Immature natural killer cell (primary cell): Measurements from ENCODE around the gene PITHD1. TPM values are rescaled to one million over a fixed set of nuclear protein-coding genes. Genes with fewer than 3 reads are reported as not detected.
"Not testable (repeated sequence)": the region's sequence is repeated elsewhere in the genome, so short reads cannot be mapped to it uniquely, and the experiment has no call there.

Experiments used
- DNase-seq, 3 donors: peaks; one replicate each; pipeline ENCODE4 v3.0.0; 2022; ENCODE audit warnings: mixed read lengths in 1 of 3
- H3K27ac Mint-ChIP-seq, 6 donors: one replicate each; pipeline ENCODE4 v1.8.0; 2020; ENCODE audit warnings: mixed read lengths in 6 of 6, mild to moderate bottlenecking in 5 of 6, inconsistent platforms in 4 of 6, moderate library complexity in 3 of 6
- H3K27me3 Mint-ChIP-seq, 3 donors: one replicate each; pipeline ENCODE4 v1.8.0; 2020 to 2021; ENCODE audit warnings: low read depth in 3 of 3, mild to moderate bottlenecking in 3 of 3, mixed read lengths in 3 of 3, moderate library complexity in 3 of 3, inconsistent platforms in 1 of 3
- H3K36me3 Mint-ChIP-seq, 3 donors: one replicate each; pipeline ENCODE4 v1.8.0; 2020; ENCODE audit warnings: mixed read lengths in 3 of 3, inconsistent platforms in 2 of 3, mild to moderate bottlenecking in 2 of 3
- H3K4me1 Mint-ChIP-seq, 2 donors: one replicate each; pipeline ENCODE4 v1.8.0; 2020; ENCODE audit warnings: inconsistent platforms in 2 of 2, mild to moderate bottlenecking in 2 of 2, mixed read lengths in 2 of 2, moderate library complexity in 1 of 2
- H3K4me3 Mint-ChIP-seq, 5 donors: one replicate each; pipeline ENCODE4 v1.8.0; 2020; ENCODE audit warnings: mild to moderate bottlenecking in 5 of 5, mixed read lengths in 5 of 5, inconsistent platforms in 3 of 5, moderate library complexity in 3 of 5
- H3K9me3 Mint-ChIP-seq, 6 donors: one replicate each; pipeline ENCODE4 v1.8.0; 2020; ENCODE audit warnings: mild to moderate bottlenecking in 6 of 6, mixed read lengths in 6 of 6, inconsistent platforms in 4 of 6, moderate library complexity in 3 of 6
- polyA plus RNA-seq, 3 donors: library from polyadenylated mRNA; unstranded; fragments of 300-500 nt; fragmentation: Illumina TruSeq; gene quantifications; one replicate each; pipeline ENCODE4 v1.2.3, GENCODE V29; 2021

Gene PITHD1
- polyA plus RNA-seq, 3 donors from 2014 or later: 62.5 to 89.2 (median 82.4) TPM

DNA sequence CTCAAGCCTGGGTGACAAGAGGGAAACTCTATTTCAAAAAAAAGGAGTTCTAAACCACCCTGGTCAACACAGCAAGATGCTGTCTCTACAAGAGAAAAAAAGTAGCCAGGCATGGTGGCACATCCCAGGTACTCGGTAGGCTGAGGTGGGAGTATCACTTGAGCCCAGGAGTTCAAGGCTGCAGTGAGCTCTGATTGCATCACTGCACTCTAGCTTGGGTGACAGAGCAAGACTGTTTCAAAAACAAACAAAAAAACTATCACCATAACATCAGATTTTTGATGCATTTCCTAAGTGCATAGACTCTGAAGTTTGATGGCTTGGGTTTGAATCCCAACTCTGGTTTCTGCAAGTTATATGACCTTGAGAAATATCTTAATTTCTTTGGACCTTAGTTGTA lies 25.3 kb upstream of the PITHD1 start:
- Mint-ChIP-seq H3K36me3 (peaks cover 19 to 47% (median 22%) of the 10 kb centered on the region in 3 donors), H3K4me1 (peaks cover 6 to 17% of the 10 kb centered on the region in 2 donors)

DNA sequence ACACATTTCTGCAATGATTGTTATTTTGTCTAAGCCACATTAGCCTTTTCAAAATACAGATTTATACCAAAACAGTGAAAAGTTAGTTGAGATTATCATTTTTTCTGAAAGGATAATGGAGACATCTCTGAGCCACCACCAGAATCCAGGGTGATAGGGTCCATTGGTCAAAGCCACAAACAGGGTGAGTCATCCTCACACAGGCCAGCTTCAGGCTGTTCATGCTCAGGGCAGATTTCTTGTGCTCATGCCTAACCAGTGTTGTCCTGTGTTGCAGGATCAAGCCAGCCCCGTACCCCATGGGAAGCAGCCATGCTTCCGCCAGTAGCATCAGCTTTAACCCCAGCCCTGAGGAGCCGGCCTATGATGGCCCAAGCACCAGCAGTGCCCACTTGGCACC lies 21.5 kb upstream of the PITHD1 start:
- Mint-ChIP-seq H3K27ac (no peak overlapping the region), H3K36me3 (peaks cover 11 to 50% (median 18%) of the 10 kb centered on the region in 3 donors), H3K9me3 (no peaks in the 10 kb centered on the region), H3K4me1 (peaks cover 0 to 2% of the 10 kb centered on the region in 2 donors), H3K4me3 (no peak overlapping the region), H3K27me3 (no peaks in the 10 kb centered on the region)
- no peak for DNase-seq

More for the DNA sequence above, 25.3 kb upstream of the PITHD1 start:
- no peak for DNase-seq
- H3K27ac Mint-ChIP-seq: no peak overlapping the region
- no peaks in the 10 kb centered on the region for H3K9me3 Mint-ChIP-seq
- peaks cover 0 to 2% (median 1%) of the 10 kb centered on the region in 3 donors for H3K27me3 Mint-ChIP-seq
- H3K4me3 Mint-ChIP-seq: no peak overlapping the region

DNA sequence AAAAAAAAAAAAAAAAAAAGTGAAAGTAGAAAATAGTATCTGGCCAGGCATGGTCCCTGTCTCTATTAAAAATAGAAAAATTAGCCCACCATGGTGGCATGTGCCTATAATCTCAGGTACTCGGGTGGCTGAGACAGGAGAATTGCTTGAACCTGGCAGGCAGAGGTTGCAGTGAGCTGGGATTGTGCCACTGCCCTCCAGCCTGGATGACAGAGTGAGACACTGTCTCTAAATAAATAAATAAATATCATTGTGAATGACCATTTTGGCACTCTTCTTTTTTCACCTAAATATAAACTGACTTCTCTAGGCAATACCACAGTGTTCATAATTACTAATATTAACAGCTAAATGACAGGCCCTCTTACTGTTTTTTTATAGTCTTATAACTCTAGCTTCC lies 20.4 kb upstream of the PITHD1 start:
- no peaks in the 10 kb centered on the region for H3K9me3 Mint-ChIP-seq
- H3K27me3 Mint-ChIP-seq: no peaks in the 10 kb centered on the region
- H3K4me1 Mint-ChIP-seq: peaks cover 0 to 2% of the 10 kb centered on the region in 2 donors
- H3K36me3 Mint-ChIP-seq: peaks cover 10 to 48% (median 17%) of the 10 kb centered on the region in 3 donors
- no peak for DNase-seq
- no peak overlapping the region for H3K27ac Mint-ChIP-seq
- H3K4me3 Mint-ChIP-seq: no peak overlapping the region

DNA sequence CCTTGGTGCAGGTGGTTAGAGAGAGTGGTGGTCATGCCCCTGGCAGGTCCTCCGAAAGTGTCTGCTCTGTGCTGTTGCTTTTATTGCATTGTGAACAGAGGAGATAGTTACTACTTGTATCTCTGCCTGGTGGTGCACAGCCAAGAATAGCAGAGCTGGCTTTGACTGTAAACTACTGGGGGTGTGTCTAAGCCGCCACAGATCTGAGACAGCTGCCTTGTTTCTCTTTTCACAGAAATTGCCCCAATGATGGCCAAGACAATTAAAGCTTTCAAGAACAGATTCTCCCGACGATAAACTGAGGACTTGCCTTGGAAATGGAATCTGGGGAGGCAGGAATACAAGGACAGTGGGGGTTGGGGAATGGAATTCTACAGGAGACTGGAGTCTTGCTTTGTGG lies 18.9 kb upstream of the PITHD1 start:
- peaks cover 4 to 35% (median 14%) of the 10 kb centered on the region in 3 donors for H3K36me3 Mint-ChIP-seq
- H3K9me3 Mint-ChIP-seq: no peaks in the 10 kb centered on the region
- no peak overlapping the region for H3K4me3 Mint-ChIP-seq
- peaks cover 0 to 2% of the 10 kb centered on the region in 2 donors for H3K4me1 Mint-ChIP-seq
- H3K27ac Mint-ChIP-seq: no peak overlapping the region
- no peaks in the 10 kb centered on the region for H3K27me3 Mint-ChIP-seq
- no peak for DNase-seq

DNA sequence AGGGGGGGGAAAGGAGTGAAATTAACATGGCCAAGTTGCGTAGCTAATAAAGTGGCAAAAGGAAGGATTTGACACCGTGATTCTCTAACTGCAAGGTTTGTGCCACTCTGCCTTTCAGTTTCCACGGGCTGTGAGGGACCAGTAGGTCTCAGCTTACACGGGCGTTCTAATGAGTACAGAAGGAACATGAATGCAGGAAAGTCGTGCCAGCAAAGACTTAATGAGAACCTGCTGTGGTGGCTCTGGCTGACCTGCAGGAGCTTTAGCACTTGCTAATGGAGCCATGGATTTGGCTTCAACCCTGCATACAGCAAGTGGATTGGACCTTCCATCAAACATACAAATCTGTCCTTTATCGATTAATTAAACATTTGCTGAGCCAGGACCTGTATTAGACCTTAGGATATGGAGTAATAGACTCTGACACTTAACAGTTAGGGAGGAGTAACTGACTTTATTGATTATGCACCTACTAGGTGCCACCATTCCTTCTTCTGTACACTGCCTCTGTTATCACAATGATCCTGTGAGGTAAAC lies 15.1 kb upstream of the PITHD1 start:
- no peak overlapping the region for H3K4me3 Mint-ChIP-seq
- H3K27ac Mint-ChIP-seq: peak overlapping the region in 2 of 6 donors; percentile 23 to 40
- H3K36me3 Mint-ChIP-seq: peaks cover 0 to 21% (median 6%) of the 10 kb centered on the region in 3 donors
- DNase-seq: no peak
- H3K27me3 Mint-ChIP-seq: no peaks in the 10 kb centered on the region
- no peaks in the 10 kb centered on the region for H3K9me3 Mint-ChIP-seq
- H3K4me1 Mint-ChIP-seq: peaks cover 0 to 2% of the 10 kb centered on the region in 2 donors

DNA sequence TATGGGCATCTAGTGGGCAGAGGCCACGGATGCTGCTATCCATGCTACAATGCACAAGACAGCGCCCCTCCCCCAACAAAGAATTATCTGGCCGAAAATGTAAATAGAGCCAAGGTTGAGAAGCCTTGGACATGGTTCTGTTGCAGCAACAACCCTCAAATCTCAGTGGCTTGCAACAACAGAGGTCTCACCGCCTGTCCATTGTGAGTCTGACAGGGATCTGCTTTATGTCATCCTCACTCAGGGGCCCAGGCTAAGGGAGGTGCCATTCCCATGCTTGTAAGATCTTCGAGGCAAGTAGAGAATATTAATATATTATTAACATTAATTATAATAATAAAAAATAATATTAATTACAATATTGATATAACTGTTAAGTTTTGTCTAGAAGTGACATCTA lies 9.5 kb upstream of the PITHD1 start:
- Mint-ChIP-seq H3K27ac (no peak overlapping the region), H3K4me1 (peaks cover 4 to 6% of the 10 kb centered on the region in 2 donors), H3K36me3 (no peaks in the 10 kb centered on the region), H3K27me3 (no peaks in the 10 kb centered on the region), H3K4me3 (no peak overlapping the region), H3K9me3 (no peaks in the 10 kb centered on the region)
- no peak for DNase-seq

DNA sequence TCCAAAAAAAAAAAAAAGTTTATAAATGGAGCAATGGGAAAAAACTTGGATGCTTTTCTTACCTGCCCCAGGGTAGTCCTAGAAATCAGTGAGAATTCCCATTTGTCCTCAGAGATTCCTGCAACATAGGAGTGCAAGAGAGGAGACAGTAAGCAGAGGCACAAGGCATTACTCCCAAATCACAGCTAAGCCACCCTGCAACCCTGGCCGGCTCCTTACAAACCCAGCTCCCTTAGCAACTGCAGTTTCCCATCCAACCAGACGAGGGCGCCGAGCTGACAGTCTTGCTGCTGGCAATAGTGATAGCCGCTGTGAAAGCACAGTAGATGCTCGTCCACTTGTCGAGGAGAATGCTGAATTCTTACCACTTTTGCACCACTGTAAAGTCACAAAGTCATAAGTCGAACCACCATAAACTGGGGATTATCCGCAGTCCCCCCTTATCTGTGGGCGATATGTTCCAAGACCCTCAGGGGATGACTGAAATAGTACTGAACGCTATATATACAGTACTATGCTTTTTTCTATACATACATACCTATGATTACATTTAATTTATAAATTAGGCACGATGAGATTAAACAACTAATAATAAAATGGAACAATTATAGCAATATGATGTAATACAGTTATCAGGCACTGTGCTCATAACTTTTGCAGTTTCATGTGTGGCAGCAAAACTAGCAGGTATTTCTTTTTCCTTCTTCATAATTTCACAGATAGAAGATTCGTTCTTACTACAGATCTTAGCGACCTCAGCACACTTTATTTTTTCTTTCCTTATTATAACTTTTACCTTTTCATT lies 6.0 kb upstream of the PITHD1 start:
- no peak overlapping the region for H3K4me3 Mint-ChIP-seq
- no peaks in the 10 kb centered on the region for H3K9me3 Mint-ChIP-seq
- peak; percentile 71 to 77 (median 71) for DNase-seq
- no peak overlapping the region for H3K27ac Mint-ChIP-seq
- no peaks in the 10 kb centered on the region for H3K36me3 Mint-ChIP-seq
- peaks cover 14 to 19% of the 10 kb centered on the region in 2 donors for H3K4me1 Mint-ChIP-seq
- H3K27me3 Mint-ChIP-seq: no peaks in the 10 kb centered on the region

DNA sequence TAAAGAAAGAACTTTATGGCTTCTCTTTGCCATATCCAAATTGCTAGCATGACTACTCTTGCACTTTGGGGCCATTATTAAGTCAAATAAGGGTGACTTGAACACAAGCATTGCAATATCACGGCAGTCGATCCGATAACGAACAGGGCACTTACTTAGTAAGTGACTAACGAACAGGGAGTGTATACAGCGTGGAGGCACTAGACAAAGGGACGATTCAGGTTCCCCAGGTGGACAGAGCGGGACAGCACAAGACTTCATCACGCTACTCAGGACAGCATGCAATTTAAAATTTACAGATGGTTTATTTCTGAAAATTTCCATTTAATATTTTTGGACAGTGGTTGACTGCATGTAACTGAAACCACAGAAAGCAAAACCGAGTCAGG lies 5.4 kb upstream of the PITHD1 start:
- no peak for DNase-seq
- Mint-ChIP-seq H3K36me3 (no peaks in the 10 kb centered on the region), H3K27ac (peak overlapping the region in 1 of 6 donors; percentile 24), H3K4me1 (peaks cover 17 to 23% of the 10 kb centered on the region in 2 donors), H3K9me3 (no peaks in the 10 kb centered on the region), H3K27me3 (no peaks in the 10 kb centered on the region), H3K4me3 (no peak overlapping the region)

DNA sequence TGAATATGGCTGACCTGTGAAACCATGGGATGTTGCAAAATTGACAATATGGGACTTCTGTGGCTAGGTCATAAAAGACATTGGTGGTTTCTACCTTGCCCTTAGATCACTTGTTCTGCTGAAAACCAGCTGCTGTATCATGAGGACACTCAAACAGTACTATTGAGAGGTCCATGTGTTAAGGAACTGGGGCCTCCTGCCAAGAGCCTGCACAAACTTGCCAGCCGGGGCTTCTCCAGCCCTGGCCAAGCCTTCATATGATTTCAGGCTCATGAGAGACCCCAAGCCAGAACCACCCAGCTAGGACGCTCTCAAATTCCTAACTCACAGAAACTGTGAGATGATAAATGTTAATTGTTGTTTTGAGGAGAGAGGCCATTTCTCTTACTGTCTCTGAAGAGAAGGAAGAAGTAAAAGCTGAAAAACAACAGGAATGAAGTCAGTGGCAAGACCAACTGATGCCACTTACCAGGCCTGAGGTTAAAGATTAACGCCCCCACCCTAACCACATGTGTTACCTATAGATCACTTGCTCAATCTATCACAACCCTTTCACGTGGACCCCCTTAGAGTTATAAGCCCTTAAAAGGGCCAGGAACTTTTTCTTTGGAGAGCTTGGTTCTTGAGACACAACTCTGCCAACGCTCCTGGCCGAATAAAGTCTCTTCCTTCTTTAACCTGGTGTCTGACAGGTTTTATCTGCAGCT lies 3.9 kb upstream of the PITHD1 start:
- H3K27me3 Mint-ChIP-seq: no peaks in the 10 kb centered on the region
- H3K27ac Mint-ChIP-seq: peak overlapping the region in 3 of 6 donors; percentile 24 to 62 (median 50)
- no peak overlapping the region for H3K4me3 Mint-ChIP-seq
- H3K36me3 Mint-ChIP-seq: no peaks in the 10 kb centered on the region
- no peak for DNase-seq
- no peaks in the 10 kb centered on the region for H3K9me3 Mint-ChIP-seq
- H3K4me1 Mint-ChIP-seq: peaks cover 27 to 33% of the 10 kb centered on the region in 2 donors

DNA sequence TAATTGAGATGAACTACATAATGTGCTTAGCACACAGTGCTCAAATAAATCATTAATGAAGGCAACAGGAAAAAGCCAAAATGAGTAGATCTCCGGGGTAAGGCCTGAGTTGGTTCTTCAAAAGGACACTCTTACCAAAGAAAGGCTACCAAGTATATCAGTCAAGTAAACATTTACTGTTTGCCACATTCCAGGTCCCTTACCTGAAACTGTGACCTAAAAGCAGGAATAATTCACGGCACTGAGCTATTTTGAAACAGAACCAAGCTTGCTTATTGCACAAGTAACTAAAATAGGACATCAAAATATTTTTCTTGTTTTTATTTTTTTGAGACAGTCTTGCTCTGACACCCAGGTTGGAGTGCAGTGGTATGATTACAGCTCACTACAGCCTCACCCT lies 2.0 kb upstream of the PITHD1 start:
- Mint-ChIP-seq H3K4me3 (no peak overlapping the region), H3K9me3 (no peaks in the 10 kb centered on the region), H3K36me3 (peaks cover 0 to 3% (median 0%) of the 10 kb centered on the region in 3 donors), H3K27me3 (no peaks in the 10 kb centered on the region), H3K4me1 (peaks cover 36 to 44% of the 10 kb centered on the region in 2 donors), H3K27ac (peak overlapping the region in 3 of 6 donors; percentile 21 to 95 (median 30))
- no peak for DNase-seq

DNA sequence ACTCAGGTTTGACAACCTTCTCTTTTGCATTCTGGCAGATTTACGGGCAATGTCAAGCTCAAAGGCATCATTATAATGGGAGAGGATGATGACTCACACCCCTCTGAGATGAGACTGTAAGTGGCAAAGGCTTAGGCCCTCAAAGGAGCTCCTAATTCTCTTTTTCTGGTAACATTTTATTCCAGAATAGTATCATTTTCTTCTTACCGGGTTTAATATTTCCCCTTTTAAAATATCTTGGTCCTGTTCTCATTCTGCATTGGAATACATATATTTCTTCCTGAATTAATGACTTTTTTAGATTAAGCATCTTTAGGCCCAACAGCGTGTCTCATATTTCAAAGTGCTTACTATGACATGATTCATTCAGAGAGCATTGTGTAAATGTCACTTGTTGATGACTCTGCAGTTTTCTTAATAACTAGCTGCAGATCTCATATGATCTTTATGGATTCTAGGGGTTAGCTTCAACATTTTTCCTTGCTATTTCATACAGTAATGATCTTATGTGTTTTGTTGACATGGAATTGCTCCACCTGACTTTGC lies 1.7 kb downstream of the PITHD1 start:
- Mint-ChIP-seq H3K9me3 (no peaks in the 10 kb centered on the region), H3K4me3 (peak overlapping the region; percentile 74 to 98 (median 96)), H3K36me3 (peaks cover 0 to 3% (median 3%) of the 10 kb centered on the region in 3 donors), H3K4me1 (peaks cover 27 to 42% of the 10 kb centered on the region in 2 donors), H3K27ac (peak overlapping the region in 4 of 6 donors; percentile 45 to 80 (median 63)), H3K27me3 (no peaks in the 10 kb centered on the region)
- no peak for DNase-seq

DNA sequence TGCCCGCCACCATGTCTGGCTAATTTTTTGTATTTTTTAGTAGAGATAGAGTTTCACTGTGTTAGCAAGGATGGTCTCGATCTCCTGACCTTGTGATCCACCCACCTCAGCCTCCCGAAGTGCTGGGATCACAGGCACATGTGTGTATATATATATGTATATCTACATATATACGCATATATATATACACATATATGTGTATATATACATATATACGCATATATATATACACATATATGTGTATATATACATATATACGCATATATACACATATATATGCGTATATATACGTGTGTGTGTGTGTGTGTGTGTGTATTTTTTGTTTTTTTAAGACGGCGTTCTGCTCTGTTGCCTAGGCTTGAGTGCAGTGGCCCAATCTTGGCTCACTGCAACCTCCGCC lies 4.9 kb downstream of the PITHD1 start:
- not testable (repeated sequence) for H3K4me3 Mint-ChIP-seq

DNA sequence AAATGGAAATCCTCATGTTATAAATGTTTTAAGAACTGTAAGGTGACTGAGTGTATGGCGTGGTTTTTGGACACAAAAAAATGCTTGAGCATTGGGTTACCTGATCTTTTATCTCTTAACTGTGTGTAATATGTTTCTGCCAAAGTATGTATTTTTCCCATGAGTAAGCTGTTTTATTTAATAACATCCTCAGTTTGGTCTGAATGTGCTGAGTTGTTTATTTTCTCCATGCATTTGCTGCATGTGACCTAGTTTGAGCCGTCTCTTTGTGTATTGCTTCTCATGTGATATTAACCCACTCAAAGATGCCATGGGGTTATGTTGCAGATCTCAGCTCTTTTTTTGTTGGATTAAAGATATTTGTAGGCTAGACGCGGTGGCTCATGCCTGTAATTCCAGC lies 6.6 kb downstream of the PITHD1 start:
- peaks cover 12 to 24% (median 19%) of the 10 kb centered on the region in 3 donors for H3K36me3 Mint-ChIP-seq
- H3K4me1 Mint-ChIP-seq: peaks cover 8 to 17% of the 10 kb centered on the region in 2 donors
- no peak overlapping the region for H3K4me3 Mint-ChIP-seq
- H3K27ac Mint-ChIP-seq: no peak overlapping the region
- no peaks in the 10 kb centered on the region for H3K9me3 Mint-ChIP-seq
- DNase-seq: no peak
- peaks cover 0 to 3% (median 2%) of the 10 kb centered on the region in 3 donors for H3K27me3 Mint-ChIP-seq

More for the DNA sequence above, 4.9 kb downstream of the PITHD1 start:
- peaks cover 19 to 30% of the 10 kb centered on the region in 2 donors for H3K4me1 Mint-ChIP-seq
- not testable (repeated sequence) for H3K9me3 Mint-ChIP-seq, DNase-seq, H3K27me3 Mint-ChIP-seq, H3K27ac Mint-ChIP-seq
- peaks cover 12 to 24% (median 19%) of the 10 kb centered on the region in 3 donors for H3K36me3 Mint-ChIP-seq
